K562 (cell line): ENCODE data around the gene FAM83G. TPM values are rescaled to one million over a fixed set of nuclear protein-coding genes. Genes with fewer than 3 reads are reported as not detected.
A peak's percentile ranks its signal among the peaks of the same experiment; 100 is the strongest.

ENCODE experiments used
- CAMTA2 ChIP-seq: fragments of 250-450 bp; sonication (Bioruptor Pico); conservative IDR thresholded peaks from 2 replicates; pipeline ENCODE4 v1.5.1; 2022
- CHD2 ChIP-seq: IDR thresholded peaks from 2 replicates; pipeline ENCODE4 v1.6.1; 2011; ENCODE audit warnings: low read depth, low read length
- CXXC5 ChIP-seq: fragments of 250-450 bp; sonication (Bioruptor Pico); IDR thresholded peaks from 2 replicates; pipeline ENCODE4 v1.8.0; 2022; ENCODE audit warnings: inconsistent platforms, mild to moderate bottlenecking, moderate library complexity
- E2F1 ChIP-seq: sonication (generic); formaldehyde crosslinking; IDR thresholded peaks from 2 replicates; pipeline ENCODE4 v1.8.1; 2023; ENCODE audit warnings: mild to moderate bottlenecking, missing genetic modification reagents, moderate library complexity
- ELF1 ChIP-seq: fragments of 200-800 bp; sonication (Bioruptor generic); IDR thresholded peaks from 2 replicates; pipeline ENCODE4 v1.6.1; 2016; ENCODE audit warnings: missing genetic modification characterization, missing compliant biosample characterization
- ETS2 ChIP-seq: IDR thresholded peaks from 2 replicates; pipeline ENCODE4 v1.6.1; 2016; ENCODE audit warnings: borderline replicate concordance, missing genetic modification characterization, mild to moderate bottlenecking, moderate library complexity, missing compliant biosample characterization; ENCODE audit not compliant: poor library complexity, severe bottlenecking
- EWSR1 ChIP-seq: fragments of 450-650 bp; IDR thresholded peaks from 2 replicates; pipeline ENCODE4 v1.6.1; 2018; ENCODE audit warnings: borderline replicate concordance, mild to moderate bottlenecking, low read depth, moderate library complexity; ENCODE audit not compliant: partially characterized antibody
- GATA2 ChIP-seq: sonication (generic); formaldehyde crosslinking; IDR thresholded peaks from 2 replicates; pipeline ENCODE4 v1.4.0; 2020; ENCODE audit warnings: mild to moderate bottlenecking, missing genetic modification reagents
- GATAD2B ChIP-seq: fragments of 450-650 bp; IDR thresholded peaks from 2 replicates; pipeline ENCODE4 v1.6.1; 2017; ENCODE audit warnings: mild to moderate bottlenecking, borderline replicate concordance
- JUN ChIP-seq, 2 experiments: sonication (generic) in 1 of 2; formaldehyde crosslinking in 1 of 2; IDR thresholded peaks; 2 replicates each; pipeline versions ENCODE4 v1.6.1 to v1.8.0; 2012 to 2022; ENCODE audit warnings: borderline replicate concordance in 2 of 2, mild to moderate bottlenecking in 2 of 2, improper control_type of control experiment in 1 of 2, low read depth in 1 of 2, low read length in 1 of 2, missing genetic modification reagents in 1 of 2
- KLF6 ChIP-seq: fragments of 250-450 bp; sonication (Bioruptor Pico); IDR thresholded peaks from 2 replicates; pipeline ENCODE4 v1.4.0; 2020; ENCODE audit warnings: mild to moderate bottlenecking, moderate library complexity, borderline replicate concordance
- MCM7 ChIP-seq, 2 experiments: fragments of 450-650 bp; IDR thresholded peaks; 2 replicates each; pipeline ENCODE4 v1.6.1; 2016 to 2018
- MXI1 ChIP-seq: IDR thresholded peaks from 2 replicates; pipeline ENCODE4 v1.6.1; 2011; ENCODE audit warnings: low read depth, mild to moderate bottlenecking, improper control_type of control experiment, low read length
- NCOA2 ChIP-seq, 2 experiments: fragments of 450-650 bp; IDR thresholded peaks; 2 replicates each; pipeline ENCODE4 v1.6.1; 2018; ENCODE audit warnings: mild to moderate bottlenecking in 2 of 2, moderate library complexity in 1 of 2; ENCODE audit not compliant: partially characterized antibody in 2 of 2
- NELFE ChIP-seq: IDR thresholded peaks from 2 replicates; pipeline ENCODE4 v1.6.1; 2011; ENCODE audit warnings: mild to moderate bottlenecking; ENCODE audit not compliant: insufficient read depth, insufficient read length
- PCBP2 ChIP-seq: fragments of 200-400 bp; formaldehyde crosslinking; IDR thresholded peaks from 2 replicates; pipeline ENCODE4 v1.6.1; 2018; ENCODE audit warnings: low read length, low read depth, mild to moderate bottlenecking, moderate library complexity; ENCODE audit not compliant: poor library complexity, severe bottlenecking
- RB1 ChIP-seq: fragments of 450-650 bp; IDR thresholded peaks from 2 replicates; pipeline ENCODE4 v1.6.1; 2017; ENCODE audit warnings: low read depth, mild to moderate bottlenecking
- RBM34 ChIP-seq: fragments of 200-400 bp; formaldehyde crosslinking; IDR thresholded peaks from 2 replicates; pipeline ENCODE4 v1.6.1; 2018; ENCODE audit warnings: low read length, borderline replicate concordance; ENCODE audit not compliant: insufficient read depth
- WHSC1 ChIP-seq: IDR thresholded peaks from one replicate; pipeline ENCODE4 v1.6.1; 2012; ENCODE audit warnings: low read length, control low read depth, inconsistent platforms
- ZBTB26 ChIP-seq: fragments of 450-650 bp; formaldehyde crosslinking; IDR thresholded peaks from 2 replicates; pipeline ENCODE4 v1.4.0; 2022; ENCODE audit warnings: missing genetic modification characterization
- ZFX ChIP-seq: sonication (generic); formaldehyde crosslinking; IDR thresholded peaks from 2 replicates; pipeline ENCODE4 v1.8.0; 2022; ENCODE audit warnings: mild to moderate bottlenecking, missing genetic modification reagents, moderate library complexity
- ZNF133 ChIP-seq: fragments of 250-450 bp; sonication (Bioruptor Pico); IDR thresholded peaks from 2 replicates; pipeline ENCODE4 v1.4.0; 2020; ENCODE audit warnings: mild to moderate bottlenecking
- ZNF655 ChIP-seq: fragments of 250-450 bp; sonication (Bioruptor Pico); IDR thresholded peaks from 2 replicates; pipeline ENCODE4 v1.5.0; 2021
- ZNF668 ChIP-seq: fragments of 250-450 bp; sonication (Bioruptor Pico); IDR thresholded peaks from 2 replicates; pipeline ENCODE4 v1.8.0; 2022; ENCODE audit warnings: mild to moderate bottlenecking, inconsistent platforms
- ZNF76 ChIP-seq: fragments of 250-450 bp; sonication (Bioruptor Pico); IDR thresholded peaks from 2 replicates; pipeline ENCODE4 v1.4.0; 2020; ENCODE audit warnings: mild to moderate bottlenecking, moderate library complexity, borderline replicate concordance
- polyA plus RNA-seq, 8 experiments: library from polyadenylated mRNA; depleted of rRNA in 4 of 8; stranded (reverse) in 5 of 8; unstranded in 3 of 8; fragments of >200 nt; fragmentation: Nextera tagmentation in 2 of 8; fragmentation: Illumina TruSeq in 1 of 8; extraction: Ambion mirVana in 2 of 8; extraction: Trizol in 1 of 8; gene quantifications; 2 replicates each; pipeline versions ENCODE4 v1.2.1 to v1.2.3, GENCODE V29; 2011 to 2014; ENCODE audit warnings: inconsistent platforms in 1 of 8, missing spikeins in 1 of 8
- total RNA-seq, 7 experiments: library from RNA; depleted of rRNA in 6 of 7; stranded (reverse); fragments of >200 nt in 6 of 7; fragmentation: Illumina TruSeq in 2 of 7; extraction: Trizol in 2 of 7; gene quantifications; 2 replicates each; pipeline versions ENCODE4 v1.2.1 to v1.2.3, GENCODE V29; 2011 to 2021; ENCODE audit warnings: low replicate concordance in 1 of 7

FAM83G gene
- total and polyA plus RNA-seq, 9 of the 15 experiments (the other 6 are each of a cell fraction or from before 2014, with no cell fraction given): 0.04 to 10.3 (median 4.5) TPM; not detected in 1

- no peak for TF ChIP-seq NELFE
- TF ChIP-seq KLF6 (CRISPR knock-in tag): no peak
- no peak for TF ChIP-seq E2F1
- TF ChIP-seq MXI1: no peak
- TF ChIP-seq EWSR1: no peak
- TF ChIP-seq MCM7 (IDR thresholded peaks at IDR 0.05): no peak
- peak; percentile 66 for TF ChIP-seq ZFX (CRISPR knock-in tag)
- TF ChIP-seq JUN (IDR thresholded peaks at IDR 0.05; ENCODE audit: borderline replicate concordance, low read depth, low read length): peak; percentile 89
- no peak for TF ChIP-seq JUN (CRISPR knock-in tag; IDR thresholded peaks at IDR 0.05; ENCODE audit: borderline replicate concordance)
- TF ChIP-seq ZNF76 (CRISPR knock-in tag): no peak
- peak; percentile 76; the same call in 1 of the 2 replicates for TF ChIP-seq CHD2
- no peak for TF ChIP-seq ZNF655 (CRISPR knock-in tag)
- TF ChIP-seq ZNF133 (CRISPR knock-in tag): no peak
- TF ChIP-seq WHSC1: no peak
- TF ChIP-seq CAMTA2 (CRISPR knock-in tag): no peak
- TF ChIP-seq ZNF668 (CRISPR knock-in tag): no peak
- TF ChIP-seq RBM34: no peak
- no peak for TF ChIP-seq ETS2 (tag)
- no peak for TF ChIP-seq ZBTB26 (CRISPR knock-in tag)
- peak; percentile 65; the same call in 1 of the 2 replicates for TF ChIP-seq GATAD2B
- peak; percentile 74 for TF ChIP-seq ELF1 (tag)
- no peak for TF ChIP-seq NCOA2 (IDR thresholded peaks at IDR 0.05; ENCODE audit: partially characterized antibody in 2 of 2)
- TF ChIP-seq GATA2 (CRISPR knock-in tag): no peak
- TF ChIP-seq CXXC5: peak; percentile 91
- TF ChIP-seq RB1: peak; percentile 71; the same call in 1 of the 2 replicates
- TF ChIP-seq PCBP2: no peak
Measured at GRCh38 chr17:19004421-19005136, at the start of gene FAM83G (continued).
